ENCODE data around the gene ANKS1A. TPM values are rescaled to one million over a fixed set of nuclear protein-coding genes. Genes with fewer than 3 reads are reported as not detected.

The ANKS1A gene
- total and polyA plus RNA-seq, 10 donors: 5.1 to 68.9 (median 45.6) TPM

GRCh38 chr6:35077713-35078105 is 188.7 kb downstream of the ANKS1A start:
- no peak for DNase-seq
- 80 to 87% (median 83%) methylated on average over 10 to 11 of the region's 11 CpGs for WGBS, 5 donors
- Histone ChIP-seq H3K36me3 (peaks cover 0 to 100% (median 69%) of the 10 kb centered on the region in 6 donors), H3K9me3 (no peaks in the 10 kb centered on the region), H3K27me3 (replicated peaks in 1 of 7) (no peaks in the 10 kb centered on the region), H3K4me3 (no peak overlapping the region), H3K27ac (no peak overlapping the region), H3K4me1 (peaks cover 12 to 32% (median 23%) of the 10 kb centered on the region in 6 donors)
- TF ChIP-seq POLR2A (IDR thresholded peaks at IDR 0.05) (no peak), CTCF (IDR thresholded peaks at IDR 0.05 in 8 of 11, conservative IDR thresholded peaks at IDR 0.05 in 3 of 11) (no peak), POLR2AphosphoS5 (IDR thresholded peaks at IDR 0.05) (no peak)
- intact Hi-C loops (cut with DNase I; ENCODE audit: low total_unique reads): no loop called here

GRCh38 chr6:35078226-35078850 is 189.3 kb downstream of the ANKS1A start:
- Histone ChIP-seq H3K36me3 (peaks cover 0 to 100% (median 69%) of the 10 kb centered on the region in 6 donors), H3K4me1 (peaks cover 12 to 32% (median 24%) of the 10 kb centered on the region in 6 donors), H3K9me3 (no peaks in the 10 kb centered on the region), H3K4me3 (no peak overlapping the region), H3K27me3 (replicated peaks in 1 of 7) (no peaks in the 10 kb centered on the region), H3K27ac (peak overlapping the region in 1 of 8 donors; percentile 76)
- TF ChIP-seq POLR2AphosphoS5 (IDR thresholded peaks at IDR 0.05) (peak in 1 of 3 donors; percentile 39), CTCF (IDR thresholded peaks at IDR 0.05 in 8 of 11, conservative IDR thresholded peaks at IDR 0.05 in 3 of 11) (no peak), POLR2A (IDR thresholded peaks at IDR 0.05) (no peak)
- 90 to 98% (median 95%) methylated on average over 5 to 20 of the region's 20 CpGs for WGBS, 5 donors
- DNase-seq: peak; percentile 52
- intact Hi-C loops (cut with DNase I; ENCODE audit: low total_unique reads): no loop called here

- H3K4me1 ChIP-seq: peaks cover 12 to 32% (median 24%) of the 10 kb centered on the region in 6 donors
- TF ChIP-seq POLR2A (IDR thresholded peaks at IDR 0.05) (no peak), POLR2AphosphoS5 (IDR thresholded peaks at IDR 0.05) (peak in 1 of 3 donors; percentile 3), CTCF (IDR thresholded peaks at IDR 0.05 in 8 of 11, conservative IDR thresholded peaks at IDR 0.05 in 3 of 11) (no peak)
- 94 to 97% (median 94%) methylated on average over 10 to 11 of the region's 11 CpGs for WGBS, 5 donors
- no peaks in the 10 kb centered on the region for H3K27me3 ChIP-seq (replicated peaks in 1 of 7)
- no peaks in the 10 kb centered on the region for H3K9me3 ChIP-seq
- DNase-seq: no peak
- H3K36me3 ChIP-seq: peaks cover 0 to 100% (median 72%) of the 10 kb centered on the region in 6 donors
- no peak overlapping the region for H3K4me3 ChIP-seq
- intact Hi-C loops (cut with DNase I; ENCODE audit: low total_unique reads): no loop called here
- peak overlapping the region in 1 of 8 donors; percentile 76 for H3K27ac ChIP-seq
These were observed 189.8 kb downstream of the ANKS1A start for GRCh38 chr6:35078896-35079295.

GRCh38 chr6:35079311-35080000 is 190.4 kb downstream of the ANKS1A start:
- H3K36me3 ChIP-seq: peaks cover 0 to 100% (median 77%) of the 10 kb centered on the region in 6 donors
- TF ChIP-seq CTCF (IDR thresholded peaks at IDR 0.05 in 8 of 11, conservative IDR thresholded peaks at IDR 0.05 in 3 of 11): no peak
- peak in 1 of 3 donors; percentile 1 for TF ChIP-seq POLR2AphosphoS5 (IDR thresholded peaks at IDR 0.05)
- no peak for TF ChIP-seq POLR2A (IDR thresholded peaks at IDR 0.05)
- peak; percentile 61 for DNase-seq
- 93 to 99% (median 94%) methylated on average over 15 to 23 of the region's 23 CpGs for WGBS, 5 donors
- peaks cover 12 to 32% (median 24%) of the 10 kb centered on the region in 6 donors for H3K4me1 ChIP-seq
- intact Hi-C loops (cut with DNase I; ENCODE audit: low total_unique reads): no loop called here
- no peaks in the 10 kb centered on the region for H3K9me3 ChIP-seq
- H3K4me3 ChIP-seq: no peak overlapping the region
- H3K27ac ChIP-seq: peak overlapping the region in 1 of 8 donors; percentile 76
- H3K27me3 ChIP-seq (replicated peaks in 1 of 7): no peaks in the 10 kb centered on the region
